WERI-Rb-1 (cell line): Measurements from ENCODE around the gene HGS.

Experiments
- DNase-seq: peaks from one replicate; pipeline ENCODE4 v3.0.0-alpha.2; 2020
- H3K27ac ChIP-seq: fragments of 250-450 bp; sonication (Bioruptor Pico); 2 replicates; pipeline ENCODE4 v1.5.1; 2020; ENCODE audit warnings: mild to moderate bottlenecking, moderate library complexity
- H3K27me3 ChIP-seq: fragments of 250-450 bp; sonication (Bioruptor Pico); 2 replicates; pipeline ENCODE4 v1.5.1; 2021; ENCODE audit warnings: mild to moderate bottlenecking, low read depth, moderate library complexity; ENCODE audit not compliant: insufficient read depth, severe bottlenecking
- H3K36me3 ChIP-seq: fragments of 250-450 bp; sonication (Bioruptor Pico); 2 replicates; pipeline ENCODE4 v1.5.1; 2020; ENCODE audit warnings: mild to moderate bottlenecking, moderate library complexity
- H3K4me3 ChIP-seq: 2 replicates; pipeline ENCODE4 v1.5.1; 2011; ENCODE audit warnings: low read depth, mild to moderate bottlenecking, control low read depth, low read length
- H3K9me3 ChIP-seq: fragments of 250-450 bp; sonication (Bioruptor Pico); 2 replicates; pipeline ENCODE4 v1.5.1; 2021; ENCODE audit warnings: mild to moderate bottlenecking, moderate library complexity; ENCODE audit not compliant: severe bottlenecking
- CTCF ChIP-seq: IDR thresholded peaks from 2 replicates; pipeline ENCODE4 v1.5.1; 2011; ENCODE audit warnings: low read depth, mild to moderate bottlenecking, control low read depth, inconsistent platforms, low read length

Gene HGS

DNA sequence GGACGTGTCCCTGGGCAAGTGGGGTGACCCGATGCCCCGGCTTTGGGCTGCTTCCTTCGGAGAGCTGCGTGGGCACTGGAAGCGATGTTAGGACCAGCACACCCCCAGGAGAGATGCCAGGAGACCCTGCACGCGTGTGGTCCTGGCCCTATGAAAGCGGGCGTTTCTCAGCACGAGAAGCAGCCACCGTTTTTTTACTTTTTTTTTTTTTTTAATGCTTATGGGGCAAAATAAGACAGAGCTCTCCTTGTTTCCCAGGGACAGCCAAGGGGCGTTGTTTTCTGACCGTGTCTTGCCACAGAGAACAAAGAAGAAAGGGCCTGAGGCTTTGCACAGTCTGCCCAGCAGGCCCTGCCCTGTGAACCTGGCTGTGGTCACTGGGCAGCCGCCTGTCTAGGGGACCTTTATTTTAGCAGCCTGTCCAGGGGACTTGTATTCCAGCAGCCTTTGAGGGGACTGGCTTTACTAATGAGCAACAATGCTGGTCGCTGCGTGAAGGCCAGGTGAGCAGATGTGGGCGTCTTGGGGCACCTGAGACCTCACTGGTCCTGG lies 29.3 kb downstream of the HGS start:
- no peaks in the 10 kb centered on the region for H3K9me3 ChIP-seq
- no peak for DNase-seq
- peak overlapping the region; percentile 95 for H3K27ac ChIP-seq
- H3K36me3 ChIP-seq, result peaks cover 57% of the 10 kb centered on the region
- TF ChIP-seq CTCF, result no peak
- peak overlapping the region; percentile 71 for H3K4me3 ChIP-seq
- H3K27me3 ChIP-seq, result no peaks in the 10 kb centered on the region

DNA sequence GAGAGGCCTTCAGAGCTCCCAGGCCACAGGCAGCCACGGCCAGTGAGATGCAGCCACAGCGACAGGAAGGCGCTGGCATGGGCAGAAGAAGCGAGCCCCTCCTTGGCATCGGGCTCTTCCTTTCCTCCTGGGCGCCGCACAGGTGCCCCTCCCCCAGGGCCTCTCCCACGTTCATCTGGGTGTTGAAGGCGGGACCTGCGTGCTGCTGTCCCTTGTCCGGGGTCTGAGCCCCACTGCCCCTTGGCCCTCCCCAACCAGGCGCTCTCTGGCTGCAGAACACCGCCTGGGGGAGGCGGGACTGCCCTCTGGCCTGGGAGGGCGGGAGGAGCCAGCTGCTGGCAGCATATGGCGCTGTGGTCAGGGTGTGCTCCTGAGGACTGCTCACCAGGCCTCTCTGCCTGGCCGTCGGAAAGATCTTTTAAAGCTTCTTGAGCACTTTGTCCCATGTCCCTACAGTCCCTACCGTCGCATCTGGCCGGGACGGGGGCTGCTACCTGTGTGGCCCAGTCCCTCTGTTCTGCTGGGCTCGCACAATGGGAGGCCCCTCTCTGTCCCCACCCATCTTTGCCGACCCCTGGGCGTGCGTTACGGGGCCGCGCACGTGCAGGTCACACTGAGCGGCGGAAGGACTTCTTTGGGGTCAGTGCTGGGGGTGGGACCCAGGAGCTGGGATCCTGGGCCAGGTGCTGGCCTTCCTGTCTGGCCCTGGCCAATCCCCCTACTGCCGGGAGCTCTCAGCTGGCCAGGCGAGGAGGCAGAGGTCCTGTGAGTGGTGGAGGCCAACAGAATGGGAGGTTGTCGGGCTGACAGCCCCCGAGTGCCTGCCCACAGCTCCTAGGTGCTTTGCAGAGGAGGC lies 30.0 kb downstream of the HGS start:
- DNase-seq, result peak; percentile 94
- no peaks in the 10 kb centered on the region for H3K27me3 ChIP-seq

GRCh38 chr17:81714412-81715106 lies 30.7 kb downstream of the HGS start:
- H3K4me3 ChIP-seq, result peak overlapping the region; percentile 71
- H3K27me3 ChIP-seq, result no peaks in the 10 kb centered on the region
- no peaks in the 10 kb centered on the region for H3K9me3 ChIP-seq
- TF ChIP-seq CTCF, result no peak
- peak overlapping the region; percentile 95 for H3K27ac ChIP-seq
- peaks cover 61% of the 10 kb centered on the region for H3K36me3 ChIP-seq
- DNase-seq, result no peak

More for the DNA sequence above, 30.0 kb downstream of the HGS start:
- Histone ChIP-seq H3K4me3 (peak overlapping the region; percentile 71), H3K9me3 (no peaks in the 10 kb centered on the region), H3K36me3 (peaks cover 56% of the 10 kb centered on the region), H3K27ac (peak overlapping the region; percentile 95)
- TF ChIP-seq CTCF, result no peak

- Histone ChIP-seq H3K27ac (peak overlapping the region; percentile 95), H3K27me3 (no peaks in the 10 kb centered on the region), H3K4me3 (peak overlapping the region; percentile 7), H3K9me3 (no peaks in the 10 kb centered on the region), H3K36me3 (peaks cover 68% of the 10 kb centered on the region)
- TF ChIP-seq CTCF, result no peak
- DNase-seq, result peak; percentile 93
Measured at GRCh38 chr17:81715107-81715871, 31.5 kb downstream of the HGS start.

DNA sequence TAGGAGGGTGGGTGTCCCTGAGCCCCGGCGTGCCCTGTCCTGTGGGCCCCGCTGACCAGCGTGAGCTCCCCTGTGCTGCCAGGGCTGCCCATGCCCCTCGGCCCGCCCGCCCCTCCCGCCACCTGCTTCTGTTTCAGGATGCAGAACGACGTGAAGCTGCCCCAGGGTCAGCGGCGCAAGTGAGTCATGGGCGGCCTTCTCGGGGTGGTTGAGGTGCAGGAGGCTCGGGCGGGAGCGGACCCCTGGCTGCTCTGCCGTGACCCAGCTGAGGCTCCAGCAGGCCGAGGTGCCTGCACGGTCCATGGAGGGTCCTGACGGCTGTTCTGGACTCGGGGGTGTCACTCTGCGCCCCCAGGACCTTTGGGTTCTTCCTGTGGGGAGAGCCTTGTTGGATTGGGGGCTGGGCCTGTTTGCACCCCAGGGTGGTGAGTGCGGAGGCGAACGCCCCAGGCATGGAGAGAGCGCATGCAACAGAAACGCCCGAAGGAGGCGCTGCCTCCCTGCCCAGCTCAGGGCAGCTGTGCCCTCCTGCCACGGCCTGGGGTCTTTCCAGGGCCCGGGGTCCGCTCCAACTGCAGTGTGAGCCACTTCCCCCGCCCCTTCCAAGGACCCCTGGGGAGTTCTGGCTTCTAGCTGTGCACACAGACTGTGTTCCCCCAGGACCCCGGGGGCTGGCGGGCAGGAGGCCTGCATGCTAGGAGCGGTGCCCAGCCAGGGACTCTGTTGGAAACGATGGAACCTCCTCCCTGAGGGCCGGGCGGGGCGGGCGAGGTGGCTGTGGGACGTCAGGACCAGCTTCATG lies 32.3 kb downstream of the HGS start:
- Histone ChIP-seq H3K27ac (peak overlapping the region; percentile 95), H3K36me3 (peaks cover 75% of the 10 kb centered on the region), H3K4me3 (no peak overlapping the region), H3K27me3 (no peaks in the 10 kb centered on the region), H3K9me3 (no peaks in the 10 kb centered on the region)
- no peak for DNase-seq
- TF ChIP-seq CTCF, result peak; percentile 66
